Breast epithelium (tissue), 4 donors: Measurements from ENCODE around the gene MAPKAPK2. TPM values are rescaled to one million over a fixed set of nuclear protein-coding genes. Genes with fewer than 3 reads are reported as not detected.

Source experiments
- DNase-seq, 2 donors: peaks; one replicate each; pipeline ENCODE4 v3.0.0-alpha.2; 2019; ENCODE audit warnings: low spot score in 2 of 2
- H3K27ac ChIP-seq, 2 donors: fragments of 200-600 bp; sonication (generic) in 1 of 2; one replicate each; pipeline ENCODE4 v1.5.1; 2016 to 2019; ENCODE audit warnings: mild to moderate bottlenecking in 1 of 2
- H3K27me3 ChIP-seq, 2 donors: fragments of 200-600 bp; sonication (generic) in 1 of 2; one replicate each; pipeline versions ENCODE4 v1.5.1 to v1.6.0; 2017 to 2019; ENCODE audit warnings: control low read depth in 1 of 2, mild to moderate bottlenecking in 1 of 2
- H3K36me3 ChIP-seq: fragments of 200-600 bp; one replicate; pipeline ENCODE4 v1.5.1; 2019
- H3K4me1 ChIP-seq, 2 donors: fragments of 200-600 bp; sonication (generic); one replicate each; pipeline ENCODE4 v1.5.1; 2016 to 2019; ENCODE audit warnings: control low read depth in 1 of 2
- H3K4me3 ChIP-seq, 3 donors: fragments of 200-600 bp; sonication (generic); 1 replicate in 2 of 3; 2 replicates in 1 of 3; pipeline ENCODE4 v1.5.1; 2016 to 2019; ENCODE audit warnings: mild to moderate bottlenecking in 3 of 3, moderate library complexity in 2 of 3
- H3K9me3 ChIP-seq, 2 donors: fragments of 200-600 bp; sonication (generic) in 1 of 2; one replicate each; pipeline ENCODE4 v1.5.1; 2016 to 2019; ENCODE audit warnings: control low read depth in 1 of 2
- POLR2A ChIP-seq: fragments of 450-650 bp; IDR thresholded peaks from one replicate; pipeline ENCODE4 v1.6.1; 2016; ENCODE audit warnings: antibody characterized with exemption, mild to moderate bottlenecking, moderate library complexity
- POLR2AphosphoS5 ChIP-seq, 3 donors: sonication (generic); formaldehyde crosslinking; IDR thresholded peaks; one replicate each; pipeline ENCODE4 v1.6.1; 2017; ENCODE audit warnings: antibody characterized with exemption in 3 of 3
- intact Hi-C: fragments of 100-400 bp; cut with DNase I; formaldehyde crosslinking; loops from one replicate; pipeline ENCODE4 v1.15.1; 2023; ENCODE audit warnings: low total_unique reads
- total RNA-seq, 3 donors: library from RNA; depleted of rRNA; stranded (reverse); fragments of >200 nt; gene quantifications; one replicate each; pipeline ENCODE4 v1.1.0, GENCODE V29; 2016
- TF ChIP-seq, protein P1 (sequence below), 3 donors: fragments of 450-650 bp; IDR thresholded peaks; one replicate each; pipeline ENCODE4 v1.5.1; 2016 to 2017; ENCODE audit warnings: antibody characterized with exemption in 3 of 3, mild to moderate bottlenecking in 3 of 3, moderate library complexity in 3 of 3

MAPKAPK2 gene
- total RNA-seq, 3 donors from 2014 or later: 47.4 to 69.2 (median 67.2) TPM

DNA sequence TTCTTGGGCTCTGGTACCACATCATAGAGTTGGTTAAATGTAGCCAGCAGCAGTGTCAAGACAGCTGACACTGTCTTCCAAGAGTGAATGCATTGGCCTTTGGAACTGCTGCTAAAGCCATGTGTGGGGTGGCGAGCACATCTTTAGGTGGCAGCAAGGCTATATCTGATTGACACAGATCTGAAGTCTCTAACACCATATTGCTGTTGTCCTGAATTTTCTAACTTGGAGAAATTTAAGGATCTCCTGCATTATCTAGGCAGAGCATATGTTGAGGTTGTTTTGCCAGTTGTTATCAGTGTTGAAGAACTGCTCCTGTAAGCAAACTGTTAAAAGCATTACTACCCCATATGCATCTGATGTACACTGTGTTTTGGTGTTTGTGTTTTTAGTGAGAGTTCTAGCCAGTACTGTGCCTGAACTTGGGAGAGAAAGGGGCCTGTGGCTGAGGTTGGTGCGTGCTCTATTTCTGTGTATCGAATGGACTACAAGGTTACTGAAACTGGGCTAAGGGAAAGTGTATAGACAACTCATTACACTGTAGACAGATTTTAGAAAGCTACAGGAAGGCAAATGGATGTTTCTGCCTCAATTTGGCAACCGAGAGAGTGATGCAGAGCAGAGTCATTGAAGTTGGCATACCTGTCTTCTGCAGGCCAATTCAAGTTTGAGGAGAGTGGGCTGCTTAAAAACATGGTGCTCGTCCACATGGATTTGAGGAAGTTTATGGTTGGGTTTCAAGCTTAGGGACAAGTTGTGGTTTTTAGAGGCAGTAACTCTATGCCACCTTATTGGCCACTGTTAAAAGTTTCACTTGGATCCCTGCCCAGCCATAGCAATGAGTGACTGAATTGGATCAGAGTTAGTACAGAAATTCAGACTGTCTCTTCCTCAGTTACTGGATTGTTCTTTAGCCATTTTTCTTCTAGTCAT lies 32.5 kb upstream of the MAPKAPK2 start:
- TF ChIP-seq POLR2A (no peak), POLR2AphosphoS5 (IDR thresholded peaks at IDR 0.05) (no peak)
- TF ChIP-seq, protein P1, sequence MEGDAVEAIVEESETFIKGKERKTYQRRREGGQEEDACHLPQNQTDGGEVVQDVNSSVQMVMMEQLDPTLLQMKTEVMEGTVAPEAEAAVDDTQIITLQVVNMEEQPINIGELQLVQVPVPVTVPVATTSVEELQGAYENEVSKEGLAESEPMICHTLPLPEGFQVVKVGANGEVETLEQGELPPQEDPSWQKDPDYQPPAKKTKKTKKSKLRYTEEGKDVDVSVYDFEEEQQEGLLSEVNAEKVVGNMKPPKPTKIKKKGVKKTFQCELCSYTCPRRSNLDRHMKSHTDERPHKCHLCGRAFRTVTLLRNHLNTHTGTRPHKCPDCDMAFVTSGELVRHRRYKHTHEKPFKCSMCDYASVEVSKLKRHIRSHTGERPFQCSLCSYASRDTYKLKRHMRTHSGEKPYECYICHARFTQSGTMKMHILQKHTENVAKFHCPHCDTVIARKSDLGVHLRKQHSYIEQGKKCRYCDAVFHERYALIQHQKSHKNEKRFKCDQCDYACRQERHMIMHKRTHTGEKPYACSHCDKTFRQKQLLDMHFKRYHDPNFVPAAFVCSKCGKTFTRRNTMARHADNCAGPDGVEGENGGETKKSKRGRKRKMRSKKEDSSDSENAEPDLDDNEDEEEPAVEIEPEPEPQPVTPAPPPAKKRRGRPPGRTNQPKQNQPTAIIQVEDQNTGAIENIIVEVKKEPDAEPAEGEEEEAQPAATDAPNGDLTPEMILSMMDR (IDR thresholded peaks at IDR 0.05): no peak
- Histone ChIP-seq H3K36me3 (peaks cover 4% of the 10 kb centered on the region), H3K4me1 (peaks cover 0 to 10% of the 10 kb centered on the region in 2 donors), H3K27me3 (no peaks in the 10 kb centered on the region), H3K27ac (peak overlapping the region; percentile 59 to 80), H3K9me3 (no peaks in the 10 kb centered on the region), H3K4me3 (no peak overlapping the region)
- DNase-seq: peak in 1 of 2 donors; percentile 43
- intact Hi-C loops: no loop called here

GRCh38 chr1:206653715-206654459 lies 30.8 kb upstream of the MAPKAPK2 start:
- H3K4me3 ChIP-seq: no peak overlapping the region
- DNase-seq: no peak

GRCh38 chr1:206654828-206655227 lies 29.9 kb upstream of the MAPKAPK2 start:
- H3K9me3 ChIP-seq: no peaks in the 10 kb centered on the region
- H3K27me3 ChIP-seq: no peaks in the 10 kb centered on the region
- H3K36me3 ChIP-seq: no peaks in the 10 kb centered on the region
- H3K4me3 ChIP-seq: no peak overlapping the region
- TF ChIP-seq POLR2AphosphoS5 (IDR thresholded peaks at IDR 0.05) (no peak), POLR2A (no peak)
- TF ChIP-seq, protein P1 (IDR thresholded peaks at IDR 0.05): no peak
- H3K4me1 ChIP-seq: peaks cover 0 to 10% of the 10 kb centered on the region in 2 donors
- H3K27ac ChIP-seq: peak overlapping the region; percentile 75 to 80
- intact Hi-C loops: no loop called here
- DNase-seq: no peak

More at GRCh38 chr1:206653715-206654459, 30.8 kb upstream of the MAPKAPK2 start:
- no peaks in the 10 kb centered on the region for H3K36me3 ChIP-seq
- peak overlapping the region; percentile 75 to 80 for H3K27ac ChIP-seq
- intact Hi-C loops: no loop called here
- no peaks in the 10 kb centered on the region for H3K9me3 ChIP-seq
- TF ChIP-seq POLR2A: no peak
- no peak for TF ChIP-seq POLR2AphosphoS5 (IDR thresholded peaks at IDR 0.05)
- TF ChIP-seq, protein P1 (IDR thresholded peaks at IDR 0.05): no peak
- H3K4me1 ChIP-seq: peaks cover 0 to 10% of the 10 kb centered on the region in 2 donors
- no peaks in the 10 kb centered on the region for H3K27me3 ChIP-seq

DNA sequence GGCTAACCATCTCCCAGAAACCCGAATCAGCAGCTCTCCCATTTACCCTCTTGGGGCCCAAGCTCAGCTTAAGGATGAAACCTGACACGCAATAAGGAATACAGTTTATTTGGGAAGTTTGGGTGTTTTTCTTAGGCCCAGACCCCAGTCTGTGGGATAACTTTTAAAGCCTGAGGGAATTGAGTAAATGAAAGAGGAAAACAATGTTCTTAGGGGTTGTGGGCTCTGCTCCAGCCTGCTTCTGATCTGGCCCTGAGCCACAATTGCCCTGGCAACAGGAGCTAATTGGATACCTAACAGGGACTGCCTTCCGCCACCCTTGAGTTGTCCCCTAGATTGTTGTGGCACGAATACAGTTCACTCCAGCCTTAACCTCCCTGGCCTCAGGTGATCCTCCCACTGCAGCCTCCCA lies 29.2 kb upstream of the MAPKAPK2 start:
- intact Hi-C loops: no loop called here

More for the DNA sequence above, 29.2 kb upstream of the MAPKAPK2 start:
- H3K4me1 ChIP-seq: peaks cover 0 to 10% of the 10 kb centered on the region in 2 donors
- TF ChIP-seq POLR2AphosphoS5 (IDR thresholded peaks at IDR 0.05): no peak
- TF ChIP-seq POLR2A: no peak
- TF ChIP-seq, protein P1 (IDR thresholded peaks at IDR 0.05): no peak
- no peak for DNase-seq
- no peaks in the 10 kb centered on the region for H3K36me3 ChIP-seq
- H3K9me3 ChIP-seq: no peaks in the 10 kb centered on the region
- H3K27me3 ChIP-seq: no peaks in the 10 kb centered on the region
- no peak overlapping the region for H3K4me3 ChIP-seq
- peak overlapping the region; percentile 75 to 80 for H3K27ac ChIP-seq
